GM18520 (cell line): Measurements from ENCODE around the gene HAUS7.

Experiments used
- ATAC-seq: cut with Tn5 transposase; IDR thresholded peaks from one replicate; pipeline ENCODE4 v1.9.1; 2021; ENCODE audit not compliant: unreplicated experiment

HAUS7 gene

GRCh38 chrX:153499876-153500275 lies 29.5 kb upstream of the HAUS7 start:
- ATAC-seq = no peak

- ATAC-seq = no peak
Observed at GRCh38 chrX:153499341-153499740, 29.0 kb upstream of the HAUS7 start.

GRCh38 chrX:153498453-153498852 lies 28.1 kb upstream of the HAUS7 start:
- ATAC-seq = no peak

- no peak for ATAC-seq
Observed at GRCh38 chrX:153496590-153496959, 26.2 kb upstream of the HAUS7 start.

GRCh38 chrX:153495903-153496589 lies 25.7 kb upstream of the HAUS7 start:
- ATAC-seq = no peak

GRCh38 chrX:153495362-153495751 lies 25.0 kb upstream of the HAUS7 start:
- ATAC-seq = no peak

GRCh38 chrX:153494541-153495361 lies 24.4 kb upstream of the HAUS7 start, which contains the start of gene BGN:
Gene BGN (plus strand): TSS chrX:153494980. CDS start chrX:153504632, 9,652 bp downstream.
- no peak for ATAC-seq

- no peak for ATAC-seq
Observed at GRCh38 chrX:153494061-153494460, 23.7 kb upstream of the HAUS7 start.

- ATAC-seq = no peak
Observed at GRCh38 chrX:153493085-153493484, 22.7 kb upstream of the HAUS7 start.

- no peak for ATAC-seq
Observed at GRCh38 chrX:153492543-153492942, 22.2 kb upstream of the HAUS7 start.

- ATAC-seq = no peak
Observed at GRCh38 chrX:153491918-153492317, 21.5 kb upstream of the HAUS7 start.

GRCh38 chrX:153491351-153491914 lies 21.1 kb upstream of the HAUS7 start:
- ATAC-seq = no peak

GRCh38 chrX:153490217-153490930 lies 20.0 kb upstream of the HAUS7 start:
- ATAC-seq = no peak

- ATAC-seq = no peak
Observed at GRCh38 chrX:153488231-153488914, 18.0 kb upstream of the HAUS7 start.

GRCh38 chrX:153487590-153488071 lies 17.3 kb upstream of the HAUS7 start:
- ATAC-seq = no peak

- no peak for ATAC-seq
Observed at GRCh38 chrX:153486171-153486570, 15.8 kb upstream of the HAUS7 start.

- ATAC-seq = no peak
Observed at GRCh38 chrX:153485396-153486080, 15.2 kb upstream of the HAUS7 start.

GRCh38 chrX:153482376-153483015 lies 12.1 kb upstream of the HAUS7 start:
- no peak for ATAC-seq

- no peak for ATAC-seq
Observed at GRCh38 chrX:153481043-153481442, 10.7 kb upstream of the HAUS7 start.

GRCh38 chrX:153478746-153479145 lies 8.4 kb upstream of the HAUS7 start:
- no peak for ATAC-seq
